Measurements from ENCODE around the gene PPARGC1A.

The PPARGC1A gene

GRCh38 chr4:23909671-23910070 lies 19.8 kb upstream of the PPARGC1A start:
- no peak for DNase-seq

GRCh38 chr4:23906839-23907238 lies 17.0 kb upstream of the PPARGC1A start:
- no peak for DNase-seq

- no peak for DNase-seq
Observed at GRCh38 chr4:23904639-23905071, 14.8 kb upstream of the PPARGC1A start.

- DNase-seq: no peak
Observed at GRCh38 chr4:23903859-23904438, 14.1 kb upstream of the PPARGC1A start.

DNA sequence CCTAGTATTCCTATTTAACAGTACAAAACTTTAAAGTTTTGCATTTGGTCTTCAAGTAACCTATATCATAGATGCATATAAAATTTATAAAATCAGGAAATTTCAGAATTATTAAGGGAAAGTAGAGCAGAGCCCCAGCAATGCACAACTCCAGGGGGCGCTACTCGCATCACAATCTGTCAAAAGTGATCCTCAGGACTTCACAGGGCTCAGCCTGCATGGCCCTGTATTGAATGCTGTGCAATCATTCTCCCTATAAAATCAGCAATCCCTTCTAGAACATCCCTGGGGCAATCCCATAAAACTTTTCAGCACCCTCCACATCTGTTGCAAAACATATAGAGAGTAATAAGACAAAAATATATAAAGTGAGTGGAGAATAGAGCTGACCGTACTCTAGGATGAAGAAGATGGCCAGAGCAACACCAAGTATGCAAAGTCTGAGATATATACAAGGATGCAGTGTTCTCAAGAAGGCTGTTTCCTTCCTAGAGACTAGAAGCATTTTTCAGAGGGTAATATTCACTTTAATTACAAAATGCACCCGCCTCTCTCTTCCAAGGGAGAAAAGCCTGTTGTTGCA lies 12.5 kb upstream of the PPARGC1A start:
- DNase-seq: no peak

DNA sequence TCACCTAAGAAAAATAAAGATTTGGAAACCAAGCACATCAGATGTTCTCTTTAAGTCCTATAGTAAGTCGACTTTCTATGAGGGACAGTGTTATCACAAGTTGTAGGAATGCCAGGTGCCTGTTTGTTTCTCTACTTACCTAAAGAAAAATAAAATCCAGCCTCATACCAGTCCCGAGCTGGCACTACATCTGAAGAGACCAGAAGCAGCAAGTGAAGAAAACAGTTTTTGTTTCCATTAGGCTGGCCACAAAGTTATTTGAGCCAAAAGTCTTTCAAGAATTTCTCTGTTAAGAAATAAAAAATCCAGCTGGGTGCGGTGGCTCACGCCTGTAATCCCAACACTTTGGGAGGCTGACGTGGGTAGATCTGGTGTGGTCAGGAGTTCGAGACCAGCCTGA lies 10.8 kb upstream of the PPARGC1A start:
- DNase-seq: no peak

DNA sequence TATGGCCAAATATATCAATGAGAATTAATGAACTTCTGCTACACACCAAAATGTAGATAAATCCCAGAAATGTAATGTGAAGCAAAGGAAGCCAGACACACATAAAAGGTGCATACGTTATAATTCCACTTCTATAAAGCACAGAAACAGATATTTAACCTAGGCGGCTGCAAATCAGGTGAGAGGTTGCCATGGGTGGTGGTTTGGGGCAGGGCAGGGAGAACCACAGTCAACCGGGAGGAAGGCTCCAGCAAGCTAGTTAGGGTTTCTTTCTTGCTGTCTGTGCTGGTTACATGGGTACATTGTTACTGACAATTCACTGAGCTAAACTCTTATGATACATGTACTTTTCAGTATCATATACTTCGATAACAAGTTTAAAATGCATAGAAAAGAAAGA lies 9.7 kb upstream of the PPARGC1A start:
- no peak for DNase-seq

- DNase-seq: no peak
Observed at GRCh38 chr4:23897564-23898109, 7.8 kb upstream of the PPARGC1A start.

DNA sequence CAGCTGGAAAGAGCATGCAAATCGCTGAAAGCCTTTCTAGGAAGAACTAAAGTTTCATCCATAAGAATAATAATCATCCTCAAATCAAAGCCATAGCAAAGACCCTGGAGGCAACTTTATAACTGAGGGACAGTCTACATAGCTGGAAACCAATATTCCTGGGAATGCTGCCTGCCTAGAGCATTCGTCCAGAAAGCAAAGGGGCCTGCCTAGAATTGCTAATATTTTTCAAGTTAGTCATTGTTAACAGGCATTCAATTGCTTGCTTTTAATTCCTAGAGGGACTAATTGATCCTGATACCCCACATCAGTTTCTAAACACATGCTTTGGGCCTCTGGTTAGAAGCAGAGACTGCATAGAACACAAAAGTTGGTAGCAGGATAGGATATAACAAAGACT lies 4.2 kb upstream of the PPARGC1A start:
- DNase-seq: no peak

DNA sequence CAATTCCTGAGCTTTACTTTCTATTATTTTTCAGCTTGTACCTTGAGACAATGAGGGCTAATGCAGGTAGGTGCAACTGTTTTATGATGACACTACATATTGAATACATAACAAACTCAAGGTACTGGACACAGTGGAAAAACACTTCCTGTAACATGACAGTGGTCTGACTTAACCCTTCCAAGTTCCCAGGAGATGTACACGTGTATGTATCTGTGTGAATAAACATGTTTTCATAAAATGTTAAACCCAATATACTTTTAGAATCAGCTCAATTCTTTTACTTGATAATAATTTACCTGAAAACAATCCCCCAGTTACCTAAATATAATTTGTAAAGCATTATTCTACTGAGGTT lies 1.2 kb upstream of the PPARGC1A start:
- DNase-seq: no peak

GRCh38 chr4:23890369-23891063 lies 669 bp upstream of the PPARGC1A start:
- DNase-seq: peak in 2 of 3 donors; percentile 10 to 33

DNA sequence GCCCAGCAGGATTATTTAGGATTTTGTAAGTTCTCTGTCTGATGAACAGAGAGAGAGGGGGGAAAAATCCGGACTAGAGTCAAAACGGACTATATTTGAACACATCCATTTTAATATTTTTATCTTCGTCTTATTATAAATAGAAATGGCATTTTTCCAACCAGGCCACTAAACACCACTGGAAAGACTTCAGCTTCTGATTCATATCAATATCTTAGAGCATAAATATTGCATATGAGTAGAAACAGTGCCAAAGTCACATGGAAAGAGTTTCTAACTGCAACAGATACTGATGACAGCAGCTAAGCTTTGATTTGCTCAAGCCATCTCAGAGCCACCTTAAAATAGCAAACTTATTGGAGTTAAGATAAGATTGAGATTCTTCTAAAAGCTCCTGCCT lies 456 bp downstream of the PPARGC1A start:
- DNase-seq: no peak

DNA sequence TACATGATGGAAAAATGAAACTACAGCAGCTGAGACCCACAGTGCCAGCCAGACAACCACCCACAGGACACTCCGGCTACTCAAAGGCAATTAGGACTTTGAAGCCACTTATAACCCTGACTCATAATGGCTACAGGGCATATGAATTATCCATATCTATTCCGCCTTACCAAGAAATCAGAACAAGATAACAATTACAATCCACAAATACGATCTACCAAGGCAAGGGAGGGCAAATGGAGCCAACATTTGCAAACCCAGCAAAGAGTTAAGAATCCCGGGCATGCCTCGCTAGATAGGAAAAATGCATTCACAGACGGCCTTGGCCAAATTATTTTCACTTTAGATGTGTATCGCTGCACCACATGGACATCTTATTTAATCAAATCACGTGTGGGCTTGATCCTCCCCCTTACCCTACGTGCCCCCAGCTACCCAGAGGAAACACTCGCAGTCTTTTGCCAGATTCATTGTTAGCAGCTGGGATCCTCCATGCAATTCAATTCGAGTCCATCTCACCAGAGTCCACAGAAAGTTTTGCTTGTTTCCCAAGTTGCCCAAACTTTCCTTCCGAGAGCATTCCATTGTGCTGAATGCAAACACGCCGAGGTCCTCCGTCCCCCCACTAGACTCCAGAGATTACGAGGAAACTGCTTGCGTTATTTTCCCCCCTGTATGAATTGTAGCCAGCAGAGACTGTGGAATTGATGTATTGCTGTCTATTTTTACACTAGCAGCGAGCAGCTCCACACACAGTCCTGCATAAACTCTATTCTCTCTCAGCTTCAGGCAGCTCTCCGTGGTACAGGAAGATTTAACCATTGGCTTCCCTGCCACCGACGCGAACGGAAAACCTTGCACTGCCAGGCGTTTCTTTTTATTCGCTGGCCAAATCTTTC lies 1.2 kb downstream of the PPARGC1A start:
- DNase-seq: no peak

- DNase-seq: no peak
Observed at GRCh38 chr4:23887989-23888388, 1.9 kb downstream of the PPARGC1A start.

DNA sequence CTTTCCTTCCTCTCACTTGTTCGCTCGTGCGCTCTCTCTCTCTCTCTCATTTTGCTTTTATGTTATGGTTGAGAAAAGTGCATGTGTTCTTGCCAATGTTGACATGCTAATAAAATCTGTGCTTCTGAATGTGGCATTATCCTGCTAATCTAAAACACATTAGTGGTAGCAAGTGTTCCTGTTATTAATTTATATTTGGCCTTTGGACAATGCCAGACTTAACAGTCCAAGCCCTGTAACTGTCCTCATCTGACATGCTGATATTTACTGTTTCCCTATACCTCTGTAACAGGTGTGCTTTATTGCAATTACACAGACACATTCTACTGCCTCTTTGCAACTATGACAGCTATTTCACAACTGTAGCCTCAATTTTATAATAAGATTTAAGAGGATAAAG lies 2.7 kb downstream of the PPARGC1A start:
- no peak for DNase-seq

DNA sequence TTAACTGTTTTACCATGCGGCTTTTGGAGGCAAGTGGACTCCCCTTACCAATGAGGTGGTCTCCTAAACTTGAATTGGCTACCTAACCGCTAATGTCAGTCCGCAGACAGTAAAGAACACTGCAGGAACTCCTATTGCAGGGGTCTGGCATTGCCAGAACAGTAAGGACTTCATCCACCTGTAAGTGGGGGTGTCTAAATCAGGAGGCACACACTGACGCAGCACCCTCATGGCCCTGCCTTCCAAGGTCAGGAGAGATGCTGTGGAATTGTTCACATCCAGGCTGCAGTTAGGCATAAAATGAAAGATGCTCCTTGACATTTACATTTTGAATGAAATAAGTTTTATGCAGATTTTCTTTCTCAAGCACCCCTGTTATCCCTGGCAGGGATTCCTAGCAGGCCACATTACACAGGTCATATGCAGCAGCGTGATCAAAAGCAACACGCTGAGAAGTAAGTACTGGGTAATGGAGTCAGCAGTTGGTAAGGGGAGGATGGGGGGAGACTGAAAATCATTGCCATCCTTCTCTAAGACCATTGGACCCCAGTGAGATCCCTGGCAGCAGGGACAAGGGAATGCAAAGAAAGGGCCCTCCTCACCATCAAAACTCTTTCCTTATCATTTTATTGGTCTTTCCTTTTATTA lies 3.8 kb downstream of the PPARGC1A start:
- no peak for DNase-seq

DNA sequence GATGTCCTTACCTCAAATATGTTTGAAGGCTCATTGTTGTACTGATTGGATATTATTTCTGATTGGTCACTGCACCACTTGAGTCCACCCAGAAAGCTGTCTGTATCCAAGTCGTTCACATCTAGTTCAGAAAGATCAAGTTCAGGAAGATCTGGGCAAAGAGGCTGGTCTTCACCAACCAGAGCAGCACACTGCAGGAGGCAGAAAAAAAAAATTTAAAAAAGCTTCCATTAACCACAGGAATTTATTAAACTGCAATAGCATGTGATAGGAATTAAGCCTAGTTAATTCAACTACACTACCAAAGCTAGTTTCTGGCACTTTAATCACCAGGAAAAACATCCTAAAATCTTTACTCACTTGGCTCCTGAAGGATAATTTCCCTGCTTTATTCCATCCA lies 5.1 kb downstream of the PPARGC1A start:
- no peak for DNase-seq

GRCh38 chr4:23884261-23884660 lies 5.6 kb downstream of the PPARGC1A start:
- DNase-seq: no peak

- no peak for DNase-seq
Observed at GRCh38 chr4:23882976-23883531, 6.8 kb downstream of the PPARGC1A start.

- no peak for DNase-seq
Observed at GRCh38 chr4:23881674-23882337, 8.0 kb downstream of the PPARGC1A start.

DNA sequence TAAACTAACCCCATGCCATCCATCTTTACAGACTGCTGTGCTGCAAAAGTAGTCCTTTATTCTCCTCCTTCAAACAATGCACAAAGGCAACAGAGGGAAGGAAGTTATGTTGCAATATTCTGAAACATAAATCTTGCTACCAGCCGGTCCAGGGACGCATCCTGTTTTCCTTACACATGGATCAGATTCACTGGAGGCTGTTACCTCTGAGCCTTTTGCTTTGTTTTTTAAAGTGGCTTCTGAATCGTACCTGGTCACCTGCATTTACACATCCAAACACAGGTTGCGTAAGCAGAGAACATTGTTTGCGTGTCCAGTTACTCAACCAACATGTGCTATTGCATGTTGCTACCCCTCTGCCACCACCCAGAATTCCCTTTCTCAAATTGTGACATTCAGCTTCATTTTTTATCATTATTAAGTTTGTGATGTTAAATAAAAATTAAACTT lies 8.8 kb downstream of the PPARGC1A start:
- DNase-seq: peak in 1 of 3 donors; percentile 11
